ENCODE data around the gene PPM1H.

- no peak for TF ChIP-seq SP1 (CRISPR knock-in tag; conservative IDR thresholded peaks at IDR 0.05)
- TF ChIP-seq, protein P1, sequence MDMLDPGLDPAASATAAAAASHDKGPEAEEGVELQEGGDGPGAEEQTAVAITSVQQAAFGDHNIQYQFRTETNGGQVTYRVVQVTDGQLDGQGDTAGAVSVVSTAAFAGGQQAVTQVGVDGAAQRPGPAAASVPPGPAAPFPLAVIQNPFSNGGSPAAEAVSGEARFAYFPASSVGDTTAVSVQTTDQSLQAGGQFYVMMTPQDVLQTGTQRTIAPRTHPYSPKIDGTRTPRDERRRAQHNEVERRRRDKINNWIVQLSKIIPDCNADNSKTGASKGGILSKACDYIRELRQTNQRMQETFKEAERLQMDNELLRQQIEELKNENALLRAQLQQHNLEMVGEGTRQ (CRISPR knock-in tag; IDR thresholded peaks at IDR 0.05): no peak
- TF ChIP-seq, protein P2, sequence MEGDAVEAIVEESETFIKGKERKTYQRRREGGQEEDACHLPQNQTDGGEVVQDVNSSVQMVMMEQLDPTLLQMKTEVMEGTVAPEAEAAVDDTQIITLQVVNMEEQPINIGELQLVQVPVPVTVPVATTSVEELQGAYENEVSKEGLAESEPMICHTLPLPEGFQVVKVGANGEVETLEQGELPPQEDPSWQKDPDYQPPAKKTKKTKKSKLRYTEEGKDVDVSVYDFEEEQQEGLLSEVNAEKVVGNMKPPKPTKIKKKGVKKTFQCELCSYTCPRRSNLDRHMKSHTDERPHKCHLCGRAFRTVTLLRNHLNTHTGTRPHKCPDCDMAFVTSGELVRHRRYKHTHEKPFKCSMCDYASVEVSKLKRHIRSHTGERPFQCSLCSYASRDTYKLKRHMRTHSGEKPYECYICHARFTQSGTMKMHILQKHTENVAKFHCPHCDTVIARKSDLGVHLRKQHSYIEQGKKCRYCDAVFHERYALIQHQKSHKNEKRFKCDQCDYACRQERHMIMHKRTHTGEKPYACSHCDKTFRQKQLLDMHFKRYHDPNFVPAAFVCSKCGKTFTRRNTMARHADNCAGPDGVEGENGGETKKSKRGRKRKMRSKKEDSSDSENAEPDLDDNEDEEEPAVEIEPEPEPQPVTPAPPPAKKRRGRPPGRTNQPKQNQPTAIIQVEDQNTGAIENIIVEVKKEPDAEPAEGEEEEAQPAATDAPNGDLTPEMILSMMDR (IDR thresholded peaks at IDR 0.05): peak; percentile 41; the same call in 1 of the 2 replicates
- TF ChIP-seq HMGXB4 (CRISPR knock-in tag; IDR thresholded peaks at IDR 0.05): no peak
- no peak for TF ChIP-seq NR2C2 (CRISPR knock-in tag; IDR thresholded peaks at IDR 0.05)
- no peak for TF ChIP-seq CBFB (CRISPR knock-in tag; IDR thresholded peaks at IDR 0.05; ENCODE audit: low read depth)
- TF ChIP-seq FOXJ3 (CRISPR knock-in tag; IDR thresholded peaks at IDR 0.05; ENCODE audit: borderline replicate concordance): no peak
- TF ChIP-seq, protein P3, sequence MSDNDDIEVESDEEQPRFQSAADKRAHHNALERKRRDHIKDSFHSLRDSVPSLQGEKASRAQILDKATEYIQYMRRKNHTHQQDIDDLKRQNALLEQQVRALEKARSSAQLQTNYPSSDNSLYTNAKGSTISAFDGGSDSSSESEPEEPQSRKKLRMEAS (CRISPR knock-in tag; IDR thresholded peaks at IDR 0.05): no peak; the same call in 1 of the 2 replicates
- no peak for TF ChIP-seq ATF6 (CRISPR knock-in tag; IDR thresholded peaks at IDR 0.05)
- no peak for TF ChIP-seq ELF4 (CRISPR knock-in tag; IDR thresholded peaks at IDR 0.05; ENCODE audit: low read depth)
- TF ChIP-seq RELA (CRISPR knock-in tag; IDR thresholded peaks at IDR 0.05; ENCODE audit: borderline replicate concordance): no peak
- TF ChIP-seq, protein P4, sequence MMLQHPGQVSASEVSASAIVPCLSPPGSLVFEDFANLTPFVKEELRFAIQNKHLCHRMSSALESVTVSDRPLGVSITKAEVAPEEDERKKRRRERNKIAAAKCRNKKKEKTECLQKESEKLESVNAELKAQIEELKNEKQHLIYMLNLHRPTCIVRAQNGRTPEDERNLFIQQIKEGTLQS (CRISPR knock-in tag; conservative IDR thresholded peaks at IDR 0.05): no peak
- TF ChIP-seq ZNF317 (CRISPR knock-in tag; IDR thresholded peaks at IDR 0.05; ENCODE audit: borderline replicate concordance, low read depth): no peak
- TF ChIP-seq ZNF138 (CRISPR knock-in tag; conservative IDR thresholded peaks at IDR 0.05): no peak
These were observed 121.7 kb downstream of the PPM1H start for GRCh38 chr12:62813031-62813829.

All from WTC11 (cell line).